Endodermal cell (in vitro differentiated cells): Measurements from ENCODE around the gene CD44. TPM values are rescaled to one million over a fixed set of nuclear protein-coding genes. Genes with fewer than 3 reads are reported as not detected.

Source experiments
- DNase-seq: peaks from one replicate; pipeline ENCODE4 v3.0.0-alpha.2; 2017
- H3K27ac ChIP-seq: 2 replicates; pipeline ENCODE4 v1.5.1; 2013; ENCODE audit warnings: mild to moderate bottlenecking, low read depth, low read length, moderate library complexity
- H3K27me3 ChIP-seq: 2 replicates; pipeline ENCODE4 v1.6.1; 2013; ENCODE audit warnings: mild to moderate bottlenecking, low read length, moderate library complexity; ENCODE audit not compliant: insufficient read depth, control insufficient read depth, poor library complexity, severe bottlenecking
- H3K36me3 ChIP-seq: 2 replicates; pipeline ENCODE4 v1.7.0; 2013; ENCODE audit warnings: mild to moderate bottlenecking, low read length, moderate library complexity; ENCODE audit not compliant: control insufficient read depth, insufficient read depth
- H3K4me1 ChIP-seq: one replicate; pipeline ENCODE4 v1.7.0; 2013; ENCODE audit warnings: low read length; ENCODE audit not compliant: control insufficient read depth, insufficient read depth
- H3K4me3 ChIP-seq: 2 replicates; pipeline ENCODE4 v1.5.1; 2013; ENCODE audit warnings: mild to moderate bottlenecking, low read length, moderate library complexity
- H3K9ac ChIP-seq: 2 replicates; pipeline ENCODE4 v1.6.1; 2013; ENCODE audit warnings: mild to moderate bottlenecking, low read length, moderate library complexity; ENCODE audit not compliant: poor library complexity, severe bottlenecking; ENCODE audit errors: extremely low read depth
- H3K9me3 ChIP-seq: 2 replicates; pipeline ENCODE4 v1.6.1; 2013; ENCODE audit warnings: mild to moderate bottlenecking, low read length, moderate library complexity; ENCODE audit not compliant: control insufficient read depth
- H3K27ac Mint-ChIP-seq: 2 replicates; pipeline ENCODE4 v1.8.0; 2020; ENCODE audit warnings: mixed read lengths
- H3K27me3 Mint-ChIP-seq: 2 replicates; pipeline ENCODE4 v1.8.0; 2021; ENCODE audit warnings: mild to moderate bottlenecking, mixed read lengths; ENCODE audit not compliant: insufficient read depth
- H3K36me3 Mint-ChIP-seq: 2 replicates; pipeline ENCODE4 v1.8.0; 2020; ENCODE audit warnings: low read depth, mixed read lengths
- H3K4me1 Mint-ChIP-seq: 2 replicates; pipeline ENCODE4 v1.8.0; 2020; ENCODE audit warnings: mixed read lengths
- H3K4me3 Mint-ChIP-seq: 2 replicates; pipeline ENCODE4 v1.8.0; 2020; ENCODE audit warnings: mild to moderate bottlenecking, moderate library complexity, mixed read lengths
- H3K9me3 Mint-ChIP-seq: 2 replicates; pipeline ENCODE4 v1.8.0; 2020; ENCODE audit warnings: mild to moderate bottlenecking, mixed read lengths
- CTCF ChIP-seq: fragments of 200-600 bp; sonication (generic); conservative IDR thresholded peaks from 2 replicates; pipeline ENCODE4 v1.5.0; 2021; ENCODE audit warnings: antibody characterized with exemption, mild to moderate bottlenecking
- WGBS, 2 experiments: methylation state at CpG; one replicate each; pipeline versions ENCODE4 v1.1.5 to v1.1.7; 2013; ENCODE audit warnings: missing lambda C conversion rate in 2 of 2, mixed read lengths in 1 of 2; ENCODE audit not compliant: insufficient coverage in 1 of 2, insufficient read length in 1 of 2; 5-methylcytosine and 5-hydroxymethylcytosine counted together
- total RNA-seq, 2 donors: library from RNA; stranded (reverse); fragmentation: NEBNext Ultra II Directional in 1 of 2; extraction: Animal tissue kit (Norgen Biotek cat#: 25700) in 1 of 2; gene quantifications; 2 replicates in 1 of 2; 3 replicates in 1 of 2; pipeline ENCODE4 v1.2.1, GENCODE V29; 2021

The CD44 gene
- total RNA-seq, 2 donors from 2014 or later, result 1.2 to 4.6 TPM

- no peak overlapping the region for H3K4me3 Mint-ChIP-seq
- H3K9me3 Mint-ChIP-seq, result no peaks in the 10 kb centered on the region
- H3K9me3 ChIP-seq, result no peaks in the 10 kb centered on the region
- DNase-seq, result no peak
- peaks cover 52% of the 10 kb centered on the region for H3K27me3 Mint-ChIP-seq
- no peaks in the 10 kb centered on the region for H3K4me1 ChIP-seq
- no peak overlapping the region for H3K9ac ChIP-seq
- peaks cover 58% of the 10 kb centered on the region for H3K27me3 ChIP-seq
- no peak for TF ChIP-seq CTCF
- H3K4me1 Mint-ChIP-seq, result no peaks in the 10 kb centered on the region
- 90 to 93% methylated on average over 3 to 4 of the region's 4 CpGs for WGBS, 2 experiments
- H3K27ac ChIP-seq, result no peak overlapping the region
- H3K36me3 ChIP-seq, result no peaks in the 10 kb centered on the region
- no peaks in the 10 kb centered on the region for H3K36me3 Mint-ChIP-seq
- no peak overlapping the region for H3K4me3 ChIP-seq
- H3K27ac Mint-ChIP-seq, result no peak overlapping the region
Measured at GRCh38 chr11:35118906-35119305, 20.1 kb upstream of the CD44 start.

GRCh38 chr11:35121326-35121865 lies 17.6 kb upstream of the CD44 start:
- no peak for TF ChIP-seq CTCF
- DNase-seq, result no peak
- no peak overlapping the region for H3K4me3 ChIP-seq
- H3K27me3 ChIP-seq, result peaks cover 58% of the 10 kb centered on the region
- Mint-ChIP-seq H3K4me1 (no peaks in the 10 kb centered on the region), H3K27me3 (peaks cover 51% of the 10 kb centered on the region), H3K9me3 (no peaks in the 10 kb centered on the region), H3K27ac (no peak overlapping the region), H3K4me3 (no peak overlapping the region), H3K36me3 (no peaks in the 10 kb centered on the region)
- H3K36me3 ChIP-seq, result no peaks in the 10 kb centered on the region
- no peak overlapping the region for H3K27ac ChIP-seq
- no peak overlapping the region for H3K9ac ChIP-seq
- 96% methylated on average over 2 of the region's 2 CpGs; no CpG with 5 or more reads in 1 of the 2 experiments for WGBS, 2 experiments
- no peaks in the 10 kb centered on the region for H3K9me3 ChIP-seq
- no peaks in the 10 kb centered on the region for H3K4me1 ChIP-seq

GRCh38 chr11:35122308-35122707 lies 16.7 kb upstream of the CD44 start:
- Histone ChIP-seq H3K9ac (no peak overlapping the region), H3K27me3 (peaks cover 52% of the 10 kb centered on the region), H3K4me1 (no peaks in the 10 kb centered on the region), H3K9me3 (no peaks in the 10 kb centered on the region), H3K4me3 (no peak overlapping the region), H3K36me3 (no peaks in the 10 kb centered on the region), H3K27ac (no peak overlapping the region)
- Mint-ChIP-seq H3K27ac (no peak overlapping the region), H3K9me3 (no peaks in the 10 kb centered on the region), H3K36me3 (no peaks in the 10 kb centered on the region), H3K27me3 (peaks cover 57% of the 10 kb centered on the region), H3K4me3 (no peak overlapping the region), H3K4me1 (no peaks in the 10 kb centered on the region)
- no peak for TF ChIP-seq CTCF
- DNase-seq, result no peak
- WGBS, 2 experiments, result 77% methylated on average over 1 of the region's 1 CpG; no CpG with 5 or more reads in 1 of the 2 experiments
